Retinal pigment epithelial cell (primary cell): ENCODE measurements around the gene CCNF.

Experiments
- DNase-seq: peaks from one replicate; pipeline ENCODE4 v3.0.0-alpha.2; 2010; ENCODE audit warnings: low read depth
- H3K4me3 ChIP-seq: 2 replicates; pipeline ENCODE4 v1.5.1; 2011; ENCODE audit warnings: mild to moderate bottlenecking, low read length, control low read depth, moderate library complexity
- CTCF ChIP-seq: conservative IDR thresholded peaks from 2 replicates; pipeline ENCODE4 v1.5.1; 2011; ENCODE audit warnings: low read depth, low read length, control low read depth, inconsistent platforms

CCNF gene

GRCh38 chr16:2483939-2484897 is 55.0 kb downstream of the CCNF start:
- TF ChIP-seq CTCF: no peak
- no peak overlapping the region for H3K4me3 ChIP-seq
- no peak for DNase-seq

GRCh38 chr16:2484898-2485508 is 55.8 kb downstream of the CCNF start:
- no peak for TF ChIP-seq CTCF
- H3K4me3 ChIP-seq: no peak overlapping the region
- no peak for DNase-seq

GRCh38 chr16:2485811-2486507 is 56.7 kb downstream of the CCNF start:
- no peak for DNase-seq
- no peak for TF ChIP-seq CTCF
- no peak overlapping the region for H3K4me3 ChIP-seq

- DNase-seq: no peak
- TF ChIP-seq CTCF: peak; percentile 38
- no peak overlapping the region for H3K4me3 ChIP-seq
Measured at GRCh38 chr16:2486645-2487516, 57.6 kb downstream of the CCNF start.

GRCh38 chr16:2487517-2487842 is 58.2 kb downstream of the CCNF start:
- TF ChIP-seq CTCF: no peak
- DNase-seq: no peak
- no peak overlapping the region for H3K4me3 ChIP-seq

GRCh38 chr16:2487903-2488531 is 58.8 kb downstream of the CCNF start:
- TF ChIP-seq CTCF: no peak
- no peak overlapping the region for H3K4me3 ChIP-seq
- no peak for DNase-seq
